HL-60 (cell line): ENCODE data around the gene RBBP4.
A peak's percentile ranks its signal among the peaks of the same experiment; 100 is the strongest.

Experiments used
- DNase-seq, 2 experiments: peaks; one replicate each; pipeline ENCODE4 v3.0.0-alpha.2; 2010 to 2020; ENCODE audit warnings: low read depth in 1 of 2, low spot score in 1 of 2
- H3K27ac ChIP-seq: fragments of 250-450 bp; sonication (Bioruptor Pico); replicated peaks from 2 replicates; pipeline ENCODE4 v1.5.1; 2020; ENCODE audit warnings: mild to moderate bottlenecking, moderate library complexity
- H3K27me3 ChIP-seq: fragments of 250-450 bp; sonication (Bioruptor Pico); 2 replicates; pipeline ENCODE4 v1.5.1; 2021; ENCODE audit warnings: mild to moderate bottlenecking, moderate library complexity; ENCODE audit not compliant: insufficient read depth, poor library complexity, severe bottlenecking
- H3K4me3 ChIP-seq: replicated peaks from 2 replicates; pipeline ENCODE4 v1.5.1; 2011; ENCODE audit warnings: mild to moderate bottlenecking, control low read depth, low read length; ENCODE audit not compliant: insufficient read depth
- GABPA ChIP-seq: IDR thresholded peaks from 2 replicates; pipeline ENCODE4 v1.6.1; 2012; ENCODE audit warnings: low read depth
- POLR2AphosphoS5 ChIP-seq: IDR thresholded peaks from 2 replicates; pipeline ENCODE4 v1.6.1; 2012; ENCODE audit warnings: low read depth
- REST ChIP-seq: IDR thresholded peaks from 2 replicates; pipeline ENCODE4 v1.6.1; 2012; ENCODE audit warnings: low read depth; ENCODE audit not compliant: insufficient replicate concordance
- SPI1 ChIP-seq: IDR thresholded peaks from 2 replicates; pipeline ENCODE4 v1.6.1; 2012; ENCODE audit warnings: low read depth, mild to moderate bottlenecking, borderline replicate concordance
- TF ChIP-seq, protein P1 (sequence below): IDR thresholded peaks from one replicate; pipeline ENCODE4 v1.5.1; 2011; ENCODE audit warnings: low read length, control low read depth, inconsistent platforms; ENCODE audit not compliant: insufficient read depth

RBBP4 gene

DNA sequence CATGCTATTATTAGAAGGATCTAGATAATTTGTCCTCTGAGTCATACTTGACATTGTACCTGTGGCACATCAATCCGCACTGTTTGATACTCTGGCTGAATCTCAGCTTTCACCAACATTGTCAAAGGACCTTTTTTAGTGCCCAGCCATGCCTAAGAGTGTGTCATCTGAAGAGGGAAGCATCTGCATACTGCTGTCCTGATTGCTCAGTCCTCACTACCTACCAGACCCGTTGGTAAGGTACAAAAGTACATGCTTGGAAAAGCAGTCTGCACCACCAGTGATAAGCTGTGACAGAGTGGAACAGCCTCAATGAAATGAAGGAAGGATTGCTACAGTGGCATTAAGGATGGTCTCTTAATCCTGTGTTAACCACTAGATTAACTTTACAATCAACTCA, 34.5 kb downstream of the RBBP4 start:
- no peak for DNase-seq

GRCh38 chr1:32686387-32686786, 35.4 kb downstream of the RBBP4 start:
- TF ChIP-seq POLR2AphosphoS5 (no peak), REST (no peak), SPI1 (peak; percentile 36; the same call in 1 of the 2 replicates), GABPA (no peak)
- TF ChIP-seq, protein P1, sequence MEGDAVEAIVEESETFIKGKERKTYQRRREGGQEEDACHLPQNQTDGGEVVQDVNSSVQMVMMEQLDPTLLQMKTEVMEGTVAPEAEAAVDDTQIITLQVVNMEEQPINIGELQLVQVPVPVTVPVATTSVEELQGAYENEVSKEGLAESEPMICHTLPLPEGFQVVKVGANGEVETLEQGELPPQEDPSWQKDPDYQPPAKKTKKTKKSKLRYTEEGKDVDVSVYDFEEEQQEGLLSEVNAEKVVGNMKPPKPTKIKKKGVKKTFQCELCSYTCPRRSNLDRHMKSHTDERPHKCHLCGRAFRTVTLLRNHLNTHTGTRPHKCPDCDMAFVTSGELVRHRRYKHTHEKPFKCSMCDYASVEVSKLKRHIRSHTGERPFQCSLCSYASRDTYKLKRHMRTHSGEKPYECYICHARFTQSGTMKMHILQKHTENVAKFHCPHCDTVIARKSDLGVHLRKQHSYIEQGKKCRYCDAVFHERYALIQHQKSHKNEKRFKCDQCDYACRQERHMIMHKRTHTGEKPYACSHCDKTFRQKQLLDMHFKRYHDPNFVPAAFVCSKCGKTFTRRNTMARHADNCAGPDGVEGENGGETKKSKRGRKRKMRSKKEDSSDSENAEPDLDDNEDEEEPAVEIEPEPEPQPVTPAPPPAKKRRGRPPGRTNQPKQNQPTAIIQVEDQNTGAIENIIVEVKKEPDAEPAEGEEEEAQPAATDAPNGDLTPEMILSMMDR: no peak
- no peak for DNase-seq

More for the DNA sequence above, 34.5 kb downstream of the RBBP4 start:
- no peaks in the 10 kb centered on the region for H3K27me3 ChIP-seq
- H3K27ac ChIP-seq: no peak overlapping the region
- TF ChIP-seq, protein P1: no peak
- no peak for TF ChIP-seq REST
- TF ChIP-seq POLR2AphosphoS5: no peak
- no peak overlapping the region for H3K4me3 ChIP-seq

GRCh38 chr1:32693455-32694174, 42.6 kb downstream of the RBBP4 start:
- no peak overlapping the region for H3K27ac ChIP-seq
- H3K4me3 ChIP-seq: no peak overlapping the region
- DNase-seq: no peak
- no peak for TF ChIP-seq SPI1
- TF ChIP-seq POLR2AphosphoS5: no peak
- TF ChIP-seq, protein P1: no peak
- TF ChIP-seq REST: no peak
- TF ChIP-seq GABPA: no peak
- no peaks in the 10 kb centered on the region for H3K27me3 ChIP-seq

More at GRCh38 chr1:32686387-32686786, 35.4 kb downstream of the RBBP4 start:
- Histone ChIP-seq H3K27me3 (no peaks in the 10 kb centered on the region), H3K4me3 (no peak overlapping the region), H3K27ac (no peak overlapping the region)
